Caco-2 (cell line): Measurements from ENCODE around the gene SCAPER. TPM values are rescaled to one million over a fixed set of nuclear protein-coding genes. Genes with fewer than 3 reads are reported as not detected.
"Not testable (repeated sequence)": the region's sequence is repeated elsewhere in the genome, so short reads cannot be mapped to it uniquely, and the experiment has no call there.

ENCODE experiments used
- BruUV-seq: library from RNA; stranded (reverse); fragments of 400-500 nt; replicated peaks from 2 replicates; lab custom pipeline; 2021; lab: Mats Ljungman, UMichigan
- CTCF ChIA-PET: fragments of 300-600 bp; sonication (Branson Sonifier 250); formaldehyde crosslinking; loops from one replicate; lab custom pipeline; 2022; ENCODE audit warnings: antibody characterized with exemption; lab: Charles Lee
- POLR2A ChIA-PET: fragments of 300-600 bp; sonication (Branson Sonifier 250); formaldehyde crosslinking; loops from one replicate; lab custom pipeline; 2022; ENCODE audit warnings: antibody characterized with exemption; lab: Charles Lee
- DNase-seq, 2 experiments: peaks; one replicate each; pipeline versions ENCODE4 v3.0.0 to v3.0.0-alpha.2; 2020 to 2022
- H3K27me3 ChIP-seq: replicated peaks from 2 replicates; pipeline ENCODE4 v1.6.0; 2011; ENCODE audit warnings: low read length; ENCODE audit not compliant: control insufficient read depth, insufficient read depth
- H3K36me3 ChIP-seq: 2 replicates; pipeline ENCODE4 v1.5.1; 2011; ENCODE audit warnings: low read length; ENCODE audit not compliant: control insufficient read depth, insufficient read depth
- H3K4me1 ChIP-seq: fragments of 250-450 bp; sonication (Bioruptor Pico); 2 replicates; pipeline ENCODE4 v1.5.1; 2020; ENCODE audit warnings: mild to moderate bottlenecking
- H3K4me3 ChIP-seq: 2 replicates; pipeline ENCODE4 v1.5.1; 2011; ENCODE audit warnings: low read depth, mild to moderate bottlenecking, control low read depth, low read length
- H3K9me3 ChIP-seq: fragments of 250-450 bp; sonication (Bioruptor Pico); 2 replicates; pipeline ENCODE4 v1.5.1; 2020; ENCODE audit warnings: mild to moderate bottlenecking, moderate library complexity
- H3K27ac Mint-ChIP-seq: one replicate; pipeline ENCODE4 v1.8.0; 2022; ENCODE audit warnings: mixed read lengths; ENCODE audit not compliant: unreplicated experiment
- H3K27me3 Mint-ChIP-seq: one replicate; pipeline ENCODE4 v1.8.0; 2022; ENCODE audit warnings: mixed read lengths; ENCODE audit not compliant: insufficient read depth, unreplicated experiment
- H3K36me3 Mint-ChIP-seq: one replicate; pipeline ENCODE4 v1.8.0; 2022; ENCODE audit warnings: mild to moderate bottlenecking, mixed read lengths; ENCODE audit not compliant: insufficient read depth, unreplicated experiment
- H3K4me1 Mint-ChIP-seq: one replicate; pipeline ENCODE4 v1.8.0; 2022; ENCODE audit warnings: low read depth, mixed read lengths; ENCODE audit not compliant: unreplicated experiment
- H3K4me3 Mint-ChIP-seq: one replicate; pipeline ENCODE4 v1.8.0; 2022; ENCODE audit warnings: mild to moderate bottlenecking, moderate library complexity, mixed read lengths; ENCODE audit not compliant: unreplicated experiment
- H3K9me3 Mint-ChIP-seq: one replicate; pipeline ENCODE4 v1.8.0; 2022; ENCODE audit warnings: mixed read lengths; ENCODE audit not compliant: unreplicated experiment
- intact Hi-C: fragments of 100-400 bp; cut with micrococcal nuclease; formaldehyde crosslinking; loops from one replicate; pipeline ENCODE4 v1.10.0; 2022; ENCODE audit not compliant: unreplicated experiment
- total RNA-seq: library from RNA; stranded (reverse); gene quantifications from 2 replicates; pipeline ENCODE4 v1.2.3, GENCODE V29; 2022
- TF ChIP-seq, protein P1 (sequence below), 2 experiments: fragments of 200-600 bp in 1 of 2; IDR thresholded peaks; 1 replicate in 1 of 2; 2 replicates in 1 of 2; pipeline versions ENCODE4 v1.5.1 to v1.8.0; 2011 to 2022; ENCODE audit warnings: antibody characterized with exemption in 1 of 2, control low read depth in 1 of 2, inconsistent platforms in 1 of 2, low read depth in 1 of 2, low read length in 1 of 2, mild to moderate bottlenecking in 1 of 2, moderate library complexity in 1 of 2; ENCODE audit not compliant: insufficient read depth in 1 of 2, severe bottlenecking in 1 of 2, unreplicated experiment in 1 of 2

The SCAPER gene
- total RNA-seq, 1 experiment from 2014 or later: 24.6 TPM

- Mint-ChIP-seq H3K27me3 (no peaks in the 10 kb centered on the region), H3K4me1 (peaks cover 10% of the 10 kb centered on the region), H3K9me3 (no peaks in the 10 kb centered on the region), H3K27ac (no peak overlapping the region), H3K36me3 (no peaks in the 10 kb centered on the region), H3K4me3 (no peak overlapping the region)
- ChIA-PET CTCF (no interaction called here), POLR2A (no interaction called here)
- Histone ChIP-seq H3K27me3 (no peaks in the 10 kb centered on the region), H3K9me3 (no peaks in the 10 kb centered on the region), H3K4me3 (no peak overlapping the region), H3K4me1 (no peaks in the 10 kb centered on the region), H3K36me3 (no peaks in the 10 kb centered on the region)
- no peak for DNase-seq
- intact Hi-C loops: no loop called here
- TF ChIP-seq, protein P1, sequence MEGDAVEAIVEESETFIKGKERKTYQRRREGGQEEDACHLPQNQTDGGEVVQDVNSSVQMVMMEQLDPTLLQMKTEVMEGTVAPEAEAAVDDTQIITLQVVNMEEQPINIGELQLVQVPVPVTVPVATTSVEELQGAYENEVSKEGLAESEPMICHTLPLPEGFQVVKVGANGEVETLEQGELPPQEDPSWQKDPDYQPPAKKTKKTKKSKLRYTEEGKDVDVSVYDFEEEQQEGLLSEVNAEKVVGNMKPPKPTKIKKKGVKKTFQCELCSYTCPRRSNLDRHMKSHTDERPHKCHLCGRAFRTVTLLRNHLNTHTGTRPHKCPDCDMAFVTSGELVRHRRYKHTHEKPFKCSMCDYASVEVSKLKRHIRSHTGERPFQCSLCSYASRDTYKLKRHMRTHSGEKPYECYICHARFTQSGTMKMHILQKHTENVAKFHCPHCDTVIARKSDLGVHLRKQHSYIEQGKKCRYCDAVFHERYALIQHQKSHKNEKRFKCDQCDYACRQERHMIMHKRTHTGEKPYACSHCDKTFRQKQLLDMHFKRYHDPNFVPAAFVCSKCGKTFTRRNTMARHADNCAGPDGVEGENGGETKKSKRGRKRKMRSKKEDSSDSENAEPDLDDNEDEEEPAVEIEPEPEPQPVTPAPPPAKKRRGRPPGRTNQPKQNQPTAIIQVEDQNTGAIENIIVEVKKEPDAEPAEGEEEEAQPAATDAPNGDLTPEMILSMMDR (IDR thresholded peaks at IDR 0.05; ENCODE audit: insufficient read depth in 1 of 2, low read depth in 1 of 2, low read length in 1 of 2, severe bottlenecking in 1 of 2, unreplicated experiment in 1 of 2): no peak
- BruUV-seq: no TSS peak
Observed at GRCh38 chr15:76861815-76862397, 43.2 kb downstream of the SCAPER start.

- H3K36me3 ChIP-seq: no peaks in the 10 kb centered on the region
- BruUV-seq: no TSS peak
- Mint-ChIP-seq H3K9me3 (no peaks in the 10 kb centered on the region), H3K36me3 (peaks cover 11% of the 10 kb centered on the region), H3K4me1 (peaks cover 10% of the 10 kb centered on the region), H3K27me3 (no peaks in the 10 kb centered on the region), H3K27ac (no peak overlapping the region), H3K4me3 (no peak overlapping the region)
- ChIA-PET POLR2A (no interaction called here), CTCF (no interaction called here)
- no peak for DNase-seq
- no peaks in the 10 kb centered on the region for H3K4me1 ChIP-seq
- no peaks in the 10 kb centered on the region for H3K27me3 ChIP-seq
- H3K4me3 ChIP-seq: no peak overlapping the region
- TF ChIP-seq, protein P1 (IDR thresholded peaks at IDR 0.05; ENCODE audit: insufficient read depth in 1 of 2, low read depth in 1 of 2, low read length in 1 of 2, severe bottlenecking in 1 of 2, unreplicated experiment in 1 of 2): no peak
- H3K9me3 ChIP-seq: no peaks in the 10 kb centered on the region
- intact Hi-C loops: no loop called here
Observed at GRCh38 chr15:76860201-76860600, 44.9 kb downstream of the SCAPER start.

DNA sequence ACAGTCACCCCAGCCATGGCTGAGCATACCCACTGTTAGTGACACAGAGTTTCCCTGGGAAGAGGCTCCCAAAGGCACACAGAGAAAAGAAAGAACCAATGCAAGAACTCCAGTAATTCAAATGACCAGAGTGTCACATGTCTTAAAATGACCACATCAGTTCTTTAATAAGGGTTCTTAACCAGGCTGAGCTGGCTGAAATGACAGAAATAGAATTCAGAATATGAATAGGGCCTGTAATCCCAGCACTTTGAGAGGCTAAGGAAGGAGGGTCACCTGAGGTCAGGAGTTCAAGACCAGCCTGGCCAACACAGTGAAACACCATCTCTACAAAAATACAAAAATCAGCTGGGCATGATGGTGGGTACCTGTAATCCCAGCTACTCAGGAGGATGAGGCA is 54.8 kb downstream of the SCAPER start:
- Mint-ChIP-seq H3K36me3 (peaks cover 43% of the 10 kb centered on the region), H3K9me3 (peaks cover 20% of the 10 kb centered on the region)
- DNase-seq, H3K27me3 ChIP-seq, CTCF ChIA-PET, H3K9me3 ChIP-seq, H3K4me1 ChIP-seq, H3K4me3 Mint-ChIP-seq, intact Hi-C loops, H3K4me1 Mint-ChIP-seq, POLR2A ChIA-PET, H3K4me3 ChIP-seq, BruUV-seq, H3K27ac Mint-ChIP-seq, H3K27me3 Mint-ChIP-seq, H3K36me3 ChIP-seq: not testable (repeated sequence)
